Effector memory CD4-positive, alpha-beta T cell (primary cell): ENCODE data around the gene NPHP4.
A peak's percentile ranks its signal among the peaks of the same experiment; 100 is the strongest.

Experiments
- DNase-seq, 3 donors: peaks; one replicate each; pipeline ENCODE4 v3.0.0-alpha.2; 2020
- H3K27ac ChIP-seq: 2 replicates; pipeline ENCODE4 v1.7.0; 2013; ENCODE audit warnings: mild to moderate bottlenecking, low read length, moderate library complexity; ENCODE audit not compliant: insufficient read depth, poor library complexity, severe bottlenecking
- H3K27me3 ChIP-seq: replicated peaks from 2 replicates; pipeline ENCODE4 v1.7.0; 2013; ENCODE audit warnings: mild to moderate bottlenecking, low read length; ENCODE audit not compliant: insufficient read depth, control insufficient read depth, poor library complexity, severe bottlenecking
- H3K36me3 ChIP-seq: 2 replicates; pipeline ENCODE4 v1.7.0; 2013; ENCODE audit warnings: mild to moderate bottlenecking, low read length, moderate library complexity; ENCODE audit not compliant: control insufficient read depth, insufficient read depth
- H3K4me1 ChIP-seq: 2 replicates; pipeline ENCODE4 v1.7.0; 2013; ENCODE audit warnings: low read length, mild to moderate bottlenecking; ENCODE audit not compliant: control insufficient read depth, insufficient read depth, poor library complexity, severe bottlenecking
- H3K4me3 ChIP-seq: 2 replicates; pipeline ENCODE4 v1.7.0; 2013; ENCODE audit warnings: low read length, low read depth, mild to moderate bottlenecking; ENCODE audit not compliant: insufficient read depth, poor library complexity, severe bottlenecking
- H3K9me3 ChIP-seq: 2 replicates; pipeline ENCODE4 v1.7.0; 2013; ENCODE audit warnings: mild to moderate bottlenecking, low read length, moderate library complexity; ENCODE audit not compliant: control insufficient read depth
- total RNA-seq, 3 donors: gene quantifications; one replicate each; lab custom pipeline; 2026; lab: John Stamatoyannopoulos, UW

The NPHP4 gene
- 10.4 to 20.2 (median 17.6) reads per million in 3 donors for total RNA-seq

DNA sequence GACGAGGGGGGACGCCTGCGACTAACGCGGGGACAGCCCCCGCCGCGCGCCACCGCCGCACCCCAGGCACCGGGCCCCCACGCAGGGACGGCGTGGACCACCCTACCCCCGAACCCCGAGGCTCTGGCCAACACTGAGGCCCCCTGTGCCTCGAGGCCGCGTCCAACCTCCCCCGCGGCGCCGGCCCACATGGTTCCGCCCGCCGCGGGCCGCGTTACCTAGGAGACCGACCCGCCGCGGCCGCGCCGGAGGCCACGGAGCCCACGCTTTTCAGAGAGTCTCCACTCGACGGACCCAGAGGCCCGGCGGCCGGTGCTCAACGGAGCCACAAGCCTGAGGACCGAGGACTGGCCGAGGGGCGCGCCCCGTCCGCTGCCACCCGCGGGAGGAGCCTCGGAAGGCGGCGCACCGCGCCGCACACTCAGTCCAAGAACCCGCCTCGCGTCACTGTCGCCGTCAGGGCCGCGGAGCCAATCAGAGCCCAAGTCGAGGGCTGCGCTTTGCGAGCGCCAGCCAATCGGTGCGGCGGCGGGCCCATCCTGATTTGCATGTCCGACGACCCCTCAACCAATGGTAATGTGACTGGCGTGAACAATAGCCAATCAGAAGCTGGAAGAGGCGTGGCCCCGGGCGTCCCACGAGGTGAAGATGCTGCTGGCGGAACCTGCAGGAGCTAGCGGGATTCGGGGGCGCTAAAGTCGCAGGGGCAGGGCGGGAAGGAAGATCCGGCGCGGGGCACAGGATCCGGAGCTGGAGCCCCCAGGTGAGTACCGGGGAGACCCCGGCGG is at the start of gene NPHP4:
TSS of gene NPHP4 (minus strand) at position 400 of the 788 bp plus-strand sequence. CDS start 6,136 bp downstream, outside the sequence.
- Histone ChIP-seq H3K4me3 (peak within 1 kb of the TSS; percentile 78), H3K36me3 (no peaks in the 10 kb centered on the region), H3K27ac (peak within 1 kb of the TSS; percentile 98), H3K4me1 (peaks cover 31% of the 10 kb centered on the region), H3K27me3 (no peaks in the 10 kb centered on the region), H3K9me3 (no peaks in the 10 kb centered on the region)
- DNase-seq = peak; percentile 97 to 100 (median 99)

GRCh38 chr1:6041432-6042062 is 49.3 kb upstream of the NPHP4 start:
- H3K4me1 ChIP-seq = peaks cover 6% of the 10 kb centered on the region
- DNase-seq = no peak
- H3K36me3 ChIP-seq = peaks cover 74% of the 10 kb centered on the region
- no peak overlapping the region for H3K4me3 ChIP-seq
- no peaks in the 10 kb centered on the region for H3K27me3 ChIP-seq
- no peaks in the 10 kb centered on the region for H3K9me3 ChIP-seq
- no peak overlapping the region for H3K27ac ChIP-seq

DNA sequence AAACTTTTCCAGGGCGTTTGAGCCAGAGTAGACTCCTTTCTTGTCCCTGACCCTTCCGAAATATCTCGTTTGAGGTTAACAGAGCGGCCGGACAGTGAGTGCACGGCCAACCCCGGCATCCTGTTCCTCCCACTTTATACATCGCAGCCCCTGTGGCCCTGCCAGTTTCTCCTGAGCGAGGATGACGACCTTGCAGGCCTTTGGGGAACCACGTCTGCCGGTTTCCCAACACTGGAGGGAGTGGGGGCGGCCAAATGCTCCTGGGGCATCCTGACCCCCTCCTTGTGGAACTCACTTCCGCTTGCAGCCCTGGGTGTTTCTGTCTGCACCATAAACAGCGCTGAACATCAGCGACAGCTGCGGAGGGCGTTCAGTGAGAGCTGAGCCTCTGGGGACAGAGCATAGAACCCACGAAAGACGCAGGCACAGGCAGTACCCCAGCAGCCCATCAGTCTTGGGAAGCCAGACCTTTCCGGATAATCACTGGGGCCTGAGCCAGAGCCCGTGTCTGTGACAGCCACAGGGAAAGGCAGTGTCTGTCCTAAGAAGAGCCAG is 48.7 kb upstream of the NPHP4 start:
- H3K27me3 ChIP-seq = no peaks in the 10 kb centered on the region
- peaks cover 6% of the 10 kb centered on the region for H3K4me1 ChIP-seq
- H3K9me3 ChIP-seq = no peaks in the 10 kb centered on the region
- peaks cover 70% of the 10 kb centered on the region for H3K36me3 ChIP-seq
- H3K27ac ChIP-seq = no peak overlapping the region
- H3K4me3 ChIP-seq = no peak overlapping the region
- no peak for DNase-seq

DNA sequence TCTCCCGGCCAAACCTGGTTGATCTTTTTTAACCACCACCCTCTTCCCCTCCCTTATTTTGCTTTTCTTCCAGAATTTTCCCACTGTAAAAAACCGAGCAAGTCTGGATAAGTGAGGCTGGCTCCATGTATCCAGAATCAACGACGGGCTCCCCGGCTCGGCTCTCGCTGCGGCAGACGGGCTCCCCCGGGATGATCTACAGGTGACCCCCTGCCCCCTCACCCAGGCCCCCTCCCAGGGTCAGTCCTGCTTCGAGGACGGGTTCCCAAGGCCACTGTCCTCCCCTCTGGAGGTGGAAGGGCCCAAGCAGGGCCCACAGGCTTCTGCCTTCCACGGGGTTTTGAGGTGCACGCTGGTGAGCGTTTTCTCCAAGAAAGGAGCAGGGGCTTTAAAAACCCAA is 48.2 kb upstream of the NPHP4 start:
- H3K27ac ChIP-seq = no peak overlapping the region
- H3K9me3 ChIP-seq = no peaks in the 10 kb centered on the region
- no peaks in the 10 kb centered on the region for H3K27me3 ChIP-seq
- no peak for DNase-seq
- no peak overlapping the region for H3K4me3 ChIP-seq
- peaks cover 65% of the 10 kb centered on the region for H3K36me3 ChIP-seq
- peaks cover 6% of the 10 kb centered on the region for H3K4me1 ChIP-seq

DNA sequence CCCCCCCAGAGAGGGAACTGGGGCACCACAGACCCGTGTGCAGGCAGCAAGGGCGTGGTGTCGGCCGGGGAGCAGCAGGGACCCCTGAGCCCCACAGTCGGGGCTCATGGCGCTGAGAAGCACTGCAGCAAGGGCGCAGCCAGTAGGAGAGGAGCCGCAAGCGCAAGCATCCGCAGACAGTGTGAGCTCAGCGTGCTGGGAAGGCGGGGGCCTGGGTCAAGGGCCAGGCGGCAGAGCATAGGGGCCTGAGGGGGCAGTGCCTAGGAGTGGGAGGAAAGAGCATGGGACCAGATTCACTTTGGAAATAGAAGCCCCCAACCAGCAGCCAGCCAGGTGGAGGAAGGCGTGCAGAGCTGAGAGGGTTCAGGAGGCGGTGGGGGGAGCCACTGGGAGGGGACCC is 46.8 kb upstream of the NPHP4 start:
- Histone ChIP-seq H3K4me1 (peaks cover 8% of the 10 kb centered on the region), H3K4me3 (no peak overlapping the region), H3K9me3 (no peaks in the 10 kb centered on the region), H3K36me3 (peaks cover 62% of the 10 kb centered on the region), H3K27me3 (no peaks in the 10 kb centered on the region), H3K27ac (no peak overlapping the region)
- no peak for DNase-seq

GRCh38 chr1:6038603-6039002 is 46.4 kb upstream of the NPHP4 start:
- Histone ChIP-seq H3K4me1 (peaks cover 12% of the 10 kb centered on the region), H3K4me3 (no peak overlapping the region), H3K27me3 (no peaks in the 10 kb centered on the region), H3K27ac (no peak overlapping the region), H3K9me3 (no peaks in the 10 kb centered on the region), H3K36me3 (peaks cover 62% of the 10 kb centered on the region)
- DNase-seq = no peak

- peaks cover 53% of the 10 kb centered on the region for H3K36me3 ChIP-seq
- H3K4me1 ChIP-seq = peaks cover 16% of the 10 kb centered on the region
- no peaks in the 10 kb centered on the region for H3K9me3 ChIP-seq
- no peaks in the 10 kb centered on the region for H3K27me3 ChIP-seq
- no peak for DNase-seq
- H3K4me3 ChIP-seq = no peak overlapping the region
- no peak overlapping the region for H3K27ac ChIP-seq
Observed at GRCh38 chr1:6037338-6037762, 45.1 kb upstream of the NPHP4 start.

GRCh38 chr1:6035719-6036118 is 43.5 kb upstream of the NPHP4 start:
- H3K9me3 ChIP-seq = no peaks in the 10 kb centered on the region
- H3K27me3 ChIP-seq = no peaks in the 10 kb centered on the region
- H3K36me3 ChIP-seq = peaks cover 37% of the 10 kb centered on the region
- peaks cover 29% of the 10 kb centered on the region for H3K4me1 ChIP-seq
- no peak overlapping the region for H3K27ac ChIP-seq
- no peak overlapping the region for H3K4me3 ChIP-seq
- DNase-seq = no peak

DNA sequence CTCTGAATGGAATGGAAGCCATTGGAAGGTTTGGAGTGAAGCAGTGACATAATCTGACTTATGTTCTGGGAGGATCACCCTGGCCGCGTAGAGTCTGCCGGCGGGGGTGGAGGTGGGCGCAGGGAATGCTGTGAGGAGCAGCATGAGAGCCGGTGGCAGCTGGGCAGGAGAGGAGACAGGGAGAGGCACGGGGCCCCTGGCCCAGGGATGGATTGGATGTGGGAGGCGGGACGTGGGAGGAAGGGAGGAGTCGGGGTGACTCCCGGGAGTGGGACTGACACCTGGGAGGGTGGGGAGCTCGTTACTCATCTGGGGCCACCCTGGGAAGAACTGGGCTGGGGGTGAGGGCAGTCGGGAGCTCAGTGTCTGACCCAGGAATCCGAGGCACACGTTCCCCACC is 43.1 kb upstream of the NPHP4 start:
- H3K4me1 ChIP-seq = peaks cover 33% of the 10 kb centered on the region
- H3K36me3 ChIP-seq = peaks cover 33% of the 10 kb centered on the region

DNA sequence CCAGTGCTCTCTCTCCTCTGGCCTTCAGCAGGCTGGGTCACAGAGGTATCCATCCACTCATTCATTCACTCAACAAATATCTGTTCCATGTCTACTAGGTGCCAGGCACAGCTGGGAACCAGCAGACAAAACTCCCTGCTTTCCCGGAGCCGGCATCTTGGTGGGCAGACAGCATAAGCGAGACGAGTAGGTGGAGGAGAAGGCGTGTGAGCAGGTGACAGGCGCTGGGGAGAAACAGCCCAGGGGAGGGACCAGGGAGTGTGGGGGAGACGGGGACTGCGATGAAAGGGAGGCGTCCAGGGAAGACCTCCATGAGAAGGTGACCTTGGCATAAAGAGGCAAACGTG is 42.5 kb upstream of the NPHP4 start:
- Histone ChIP-seq H3K27me3 (no peaks in the 10 kb centered on the region), H3K4me3 (no peak overlapping the region), H3K27ac (no peak overlapping the region), H3K9me3 (no peaks in the 10 kb centered on the region), H3K36me3 (peaks cover 27% of the 10 kb centered on the region), H3K4me1 (peaks cover 39% of the 10 kb centered on the region)
- no peak for DNase-seq

More for the DNA sequence above, 43.1 kb upstream of the NPHP4 start:
- no peaks in the 10 kb centered on the region for H3K9me3 ChIP-seq
- no peak overlapping the region for H3K4me3 ChIP-seq
- H3K27me3 ChIP-seq = no peaks in the 10 kb centered on the region
- no peak overlapping the region for H3K27ac ChIP-seq
- no peak for DNase-seq
